BLaER1 (cell line): ENCODE results near the gene KRT76.

Experiments used
- H3K27ac ChIP-seq: shearing (Covaris generic); formaldehyde crosslinking; 2 replicates; pipeline ENCODE4 v1.8.1; 2022
- H3K27me3 ChIP-seq: shearing (Covaris generic); formaldehyde crosslinking; 2 replicates; pipeline ENCODE4 v1.8.1; 2022
- H3K36me3 ChIP-seq: shearing (Covaris generic); formaldehyde crosslinking; 2 replicates; pipeline ENCODE4 v1.8.1; 2022
- H3K4me1 ChIP-seq: shearing (Covaris generic); formaldehyde crosslinking; 2 replicates; pipeline ENCODE4 v1.8.1; 2022
- H3K4me2 ChIP-seq: shearing (Covaris generic); formaldehyde crosslinking; 2 replicates; pipeline ENCODE4 v1.8.1; 2022
- H3K4me3 ChIP-seq: shearing (Covaris generic); formaldehyde crosslinking; 2 replicates; pipeline ENCODE4 v1.8.1; 2022
- H3K9ac ChIP-seq: shearing (Covaris generic); formaldehyde crosslinking; 2 replicates; pipeline ENCODE4 v1.8.1; 2022
- H3K9me3 ChIP-seq: shearing (Covaris generic); formaldehyde crosslinking; 2 replicates; pipeline ENCODE4 v1.8.1; 2022
- H4K20me1 ChIP-seq: shearing (Covaris generic); formaldehyde crosslinking; 2 replicates; pipeline ENCODE4 v1.8.1; 2022
- Cebpa-rat ChIP-seq: shearing (Covaris generic); IDR thresholded peaks from 2 replicates; pipeline ENCODE4 v1.8.1; 2022

The KRT76 gene

DNA sequence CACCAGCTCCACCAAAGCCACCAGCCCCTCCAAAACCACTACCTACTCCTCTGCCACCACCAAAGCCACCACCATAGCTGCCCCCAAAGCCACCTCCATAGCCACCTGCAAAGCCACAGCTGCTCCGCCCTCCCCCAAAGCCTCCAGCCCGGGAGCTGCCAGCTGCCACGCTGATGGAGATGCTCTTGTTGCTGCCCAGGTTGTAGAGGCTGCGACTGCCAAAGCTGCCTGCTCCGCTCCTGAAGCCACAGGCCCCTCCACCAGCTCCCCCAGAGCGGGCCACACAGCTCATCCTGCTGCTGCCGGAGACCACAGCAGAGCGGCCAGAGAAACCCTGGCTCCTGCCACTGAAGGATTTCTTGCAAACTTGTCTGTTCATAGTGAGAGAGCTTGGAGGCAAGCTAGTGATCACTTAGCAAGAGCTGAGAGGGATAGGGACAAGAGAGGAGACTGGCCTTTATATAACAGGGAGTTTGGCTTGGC is at the start of gene KRT76:
Gene KRT76 (minus strand): TSS at position 433 of the 483 bp plus-strand sequence. CDS start 54 bp downstream, at position 379.
- Histone ChIP-seq H3K36me3 (no peaks in the 10 kb centered on the region), H3K4me1 (no peaks in the 10 kb centered on the region), H3K4me3 (no peak within 1 kb of the TSS), H3K9me3 (no peaks in the 10 kb centered on the region), H3K4me2 (no peak within 1 kb of the TSS), H3K27ac (no peak within 1 kb of the TSS), H4K20me1 (no peaks in the 10 kb centered on the region), H3K9ac (no peak within 1 kb of the TSS), H3K27me3 (no peaks in the 10 kb centered on the region)
- no peak for TF ChIP-seq Cebpa-rat

DNA sequence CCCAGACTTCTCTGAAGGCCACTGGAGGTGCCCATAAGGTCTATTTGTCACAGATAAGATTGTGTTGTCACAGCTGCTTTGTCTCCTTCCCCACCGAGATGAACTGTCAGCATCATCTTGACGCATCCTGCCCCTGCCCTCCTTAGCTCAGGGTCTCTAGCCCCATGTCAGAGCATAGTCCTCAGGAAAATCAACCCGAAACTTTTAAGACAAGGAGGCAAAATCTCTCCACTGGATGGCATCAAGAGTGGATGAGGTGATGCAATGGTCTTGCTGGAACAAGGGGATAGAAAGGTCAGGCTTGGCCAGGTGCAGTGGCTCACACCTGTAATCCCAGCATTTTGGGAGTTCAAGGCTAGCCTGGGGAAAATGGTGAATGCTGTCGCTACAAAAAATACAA is 48.8 kb upstream of the KRT76 start:
- Histone ChIP-seq H3K9me3 (no peaks in the 10 kb centered on the region), H3K9ac (no peak overlapping the region), H3K4me2 (no peak overlapping the region), H3K27ac (no peak overlapping the region), H3K4me1 (no peaks in the 10 kb centered on the region), H3K36me3 (no peaks in the 10 kb centered on the region), H3K4me3 (no peak overlapping the region), H3K27me3 (no peaks in the 10 kb centered on the region), H4K20me1 (no peaks in the 10 kb centered on the region)
- TF ChIP-seq Cebpa-rat: no peak

DNA sequence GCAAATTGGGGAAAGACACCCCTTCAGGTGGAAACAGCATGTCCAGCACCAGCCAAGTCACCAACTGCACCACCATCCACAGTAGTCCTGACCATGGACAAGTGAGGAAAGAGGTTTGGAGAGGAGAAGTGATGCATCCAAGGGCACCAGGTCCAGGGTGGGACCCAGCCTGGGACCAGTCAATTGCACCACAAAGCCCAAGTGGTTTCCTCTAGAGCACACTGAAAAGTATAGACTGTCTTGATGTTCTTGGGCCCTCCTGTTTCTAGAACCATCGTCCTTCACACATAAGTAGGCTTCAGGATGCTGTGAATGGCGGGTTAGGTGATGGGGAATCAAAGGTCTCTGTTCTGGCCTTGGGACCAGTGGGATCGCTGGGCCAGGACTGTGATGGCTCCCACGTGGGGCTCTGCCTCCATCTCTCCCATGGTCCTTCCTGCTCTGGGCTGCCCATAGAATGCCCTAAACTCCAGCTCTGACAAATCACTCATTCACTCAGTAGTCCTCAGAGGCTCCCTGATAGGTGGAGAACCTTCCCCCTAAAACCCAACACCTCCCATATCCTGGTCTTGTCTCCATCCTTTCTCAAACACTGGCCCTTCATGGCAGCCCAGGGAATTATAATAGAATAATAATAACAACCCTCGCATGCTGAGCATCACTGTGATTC is 47.7 kb upstream of the KRT76 start:
- Histone ChIP-seq H4K20me1 (no peaks in the 10 kb centered on the region), H3K4me3 (no peak overlapping the region), H3K27ac (no peak overlapping the region), H3K9me3 (no peaks in the 10 kb centered on the region), H3K9ac (no peak overlapping the region), H3K27me3 (no peaks in the 10 kb centered on the region), H3K36me3 (no peaks in the 10 kb centered on the region), H3K4me1 (no peaks in the 10 kb centered on the region), H3K4me2 (no peak overlapping the region)
- no peak for TF ChIP-seq Cebpa-rat

DNA sequence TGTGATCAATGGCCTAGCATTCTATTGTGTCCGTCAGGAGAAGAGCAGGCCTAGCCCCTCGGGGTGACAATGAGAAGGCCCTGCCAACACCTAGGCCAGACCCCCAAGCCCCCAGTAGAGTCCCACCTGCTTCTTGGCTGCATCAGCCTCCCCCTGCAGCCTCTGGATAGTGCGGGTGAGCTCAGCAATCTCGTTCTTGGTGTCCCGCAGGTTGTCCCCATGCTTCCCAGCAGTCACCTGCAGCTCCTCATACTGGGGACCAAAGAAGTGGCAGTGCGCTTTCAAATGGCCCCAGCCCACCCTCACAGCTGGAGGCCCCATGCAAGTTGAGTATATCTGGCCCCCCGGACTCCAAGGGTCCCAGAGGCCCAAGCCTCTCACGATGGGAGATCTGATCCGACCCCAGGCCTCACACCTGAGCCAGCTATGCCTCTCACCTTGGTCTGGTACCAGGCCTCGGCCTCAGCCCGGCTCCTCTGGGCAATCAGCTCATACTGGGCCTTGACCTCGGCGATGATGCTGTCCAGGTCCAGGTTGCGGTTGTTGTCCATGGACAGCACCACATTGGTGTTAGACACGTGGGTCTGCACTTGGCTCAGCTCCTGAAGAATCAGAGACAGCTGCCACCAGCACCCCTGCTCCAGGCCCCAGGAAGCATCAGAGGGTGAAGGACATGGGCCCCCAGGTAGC is 46.8 kb upstream of the KRT76 start:
- H4K20me1 ChIP-seq: no peaks in the 10 kb centered on the region
- H3K4me2 ChIP-seq: no peak overlapping the region
- no peak overlapping the region for H3K4me3 ChIP-seq
- no peaks in the 10 kb centered on the region for H3K9me3 ChIP-seq
- no peak overlapping the region for H3K27ac ChIP-seq
- no peaks in the 10 kb centered on the region for H3K36me3 ChIP-seq
- no peak overlapping the region for H3K9ac ChIP-seq
- H3K4me1 ChIP-seq: no peaks in the 10 kb centered on the region
- no peaks in the 10 kb centered on the region for H3K27me3 ChIP-seq
- no peak for TF ChIP-seq Cebpa-rat

DNA sequence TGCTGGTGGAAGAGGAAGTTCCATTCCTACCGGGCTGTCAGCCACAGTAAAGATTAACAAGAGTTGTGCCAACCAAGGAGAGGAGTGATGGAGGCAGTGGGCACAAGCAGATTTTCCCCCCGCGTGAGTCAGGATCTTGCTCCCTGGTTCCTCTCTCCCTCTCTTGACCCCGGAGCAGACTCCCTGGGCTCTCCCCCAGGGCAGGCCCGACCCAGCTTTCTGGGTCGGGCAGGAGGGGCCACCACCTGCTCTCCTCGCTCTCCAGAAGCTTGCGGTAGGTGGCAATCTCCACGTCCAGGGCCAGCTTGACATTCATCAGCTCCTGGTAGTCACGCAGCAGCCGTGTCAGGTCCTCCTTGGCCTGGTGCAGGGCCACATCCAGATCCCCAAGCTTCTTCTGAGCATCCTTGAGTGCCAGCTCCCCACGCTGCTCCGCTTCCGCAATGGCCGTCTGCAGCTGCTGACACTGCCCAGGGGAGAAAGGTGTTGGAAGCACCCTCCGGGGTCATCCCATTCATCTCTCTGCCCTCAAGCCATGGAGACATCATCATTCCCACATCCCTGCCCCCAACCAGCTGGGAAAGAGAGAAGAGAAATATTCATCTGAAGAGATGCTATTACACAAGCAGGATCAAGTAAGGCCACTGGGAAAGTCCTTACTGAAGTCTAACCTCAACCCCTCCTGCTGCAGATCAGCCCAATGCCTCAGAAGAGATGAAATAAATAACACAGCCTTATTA is 45.8 kb upstream of the KRT76 start:
- Histone ChIP-seq H3K36me3 (no peaks in the 10 kb centered on the region), H3K9me3 (no peaks in the 10 kb centered on the region), H3K4me2 (no peak overlapping the region), H3K27ac (no peak overlapping the region), H4K20me1 (no peaks in the 10 kb centered on the region), H3K9ac (no peak overlapping the region), H3K4me3 (no peak overlapping the region), H3K27me3 (no peaks in the 10 kb centered on the region), H3K4me1 (no peaks in the 10 kb centered on the region)
- no peak for TF ChIP-seq Cebpa-rat

DNA sequence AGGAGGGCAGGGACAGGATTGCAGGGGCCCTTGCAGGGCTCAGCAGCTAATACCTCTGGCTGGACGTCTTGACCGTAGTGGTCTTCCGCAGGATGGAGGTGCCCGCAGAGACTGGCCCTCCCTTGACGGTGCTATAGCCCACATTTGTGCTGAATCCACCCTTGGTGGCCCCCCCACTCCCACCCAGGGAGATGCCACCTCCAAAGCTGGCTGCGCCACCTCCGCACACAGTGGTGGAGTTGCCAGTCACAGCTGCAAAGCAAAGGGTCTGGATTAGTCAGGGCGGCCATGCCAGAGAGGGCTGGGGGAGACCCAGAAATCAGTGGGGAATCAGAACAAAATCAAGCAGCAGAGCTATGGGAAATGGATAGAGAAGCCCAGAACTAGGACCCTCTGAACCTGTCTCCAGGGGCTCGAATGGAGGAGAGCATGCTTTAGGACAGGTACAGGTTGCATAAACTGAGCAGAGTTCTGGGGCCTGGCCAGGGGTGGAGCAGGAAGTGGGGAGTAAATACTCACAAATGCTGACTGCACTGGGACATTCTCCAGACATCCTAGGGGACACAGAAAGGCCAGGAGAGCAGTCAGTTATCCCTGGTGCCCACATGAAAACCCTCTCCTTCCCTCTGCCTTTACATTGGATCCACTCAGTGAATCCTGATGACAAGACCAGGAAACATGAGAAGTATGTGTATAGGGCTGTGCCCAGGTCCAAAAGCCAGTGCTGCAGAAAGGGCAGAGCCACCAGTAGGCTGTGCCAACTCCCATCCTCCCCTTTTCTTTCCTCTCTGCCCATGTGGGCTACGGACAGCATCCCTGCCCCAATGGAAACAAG is 44.9 kb upstream of the KRT76 start:
- Histone ChIP-seq H3K9me3 (no peaks in the 10 kb centered on the region), H3K36me3 (no peaks in the 10 kb centered on the region), H3K4me1 (no peaks in the 10 kb centered on the region), H3K4me3 (no peak overlapping the region), H3K27ac (no peak overlapping the region), H3K9ac (no peak overlapping the region), H4K20me1 (no peaks in the 10 kb centered on the region), H3K4me2 (no peak overlapping the region), H3K27me3 (no peaks in the 10 kb centered on the region)
- no peak for TF ChIP-seq Cebpa-rat

GRCh38 chr12:52821071-52821730 is 44.1 kb upstream of the KRT76 start:
- H3K27ac ChIP-seq: no peak overlapping the region
- TF ChIP-seq Cebpa-rat: no peak

GRCh38 chr12:52820521-52820920 is 43.4 kb upstream of the KRT76 start:
- no peak overlapping the region for H3K27ac ChIP-seq
- H3K36me3 ChIP-seq: no peaks in the 10 kb centered on the region
- H3K4me3 ChIP-seq: no peak overlapping the region
- H3K4me1 ChIP-seq: no peaks in the 10 kb centered on the region
- H3K4me2 ChIP-seq: no peak overlapping the region
- no peaks in the 10 kb centered on the region for H3K27me3 ChIP-seq
- H3K9ac ChIP-seq: no peak overlapping the region
- no peaks in the 10 kb centered on the region for H4K20me1 ChIP-seq
- H3K9me3 ChIP-seq: no peaks in the 10 kb centered on the region
- TF ChIP-seq Cebpa-rat: no peak

More at GRCh38 chr12:52821071-52821730, 44.1 kb upstream of the KRT76 start:
- Histone ChIP-seq H3K9ac (no peak overlapping the region), H3K9me3 (no peaks in the 10 kb centered on the region), H4K20me1 (no peaks in the 10 kb centered on the region), H3K4me3 (no peak overlapping the region), H3K4me2 (no peak overlapping the region), H3K4me1 (no peaks in the 10 kb centered on the region), H3K36me3 (no peaks in the 10 kb centered on the region), H3K27me3 (no peaks in the 10 kb centered on the region)
